Uterus (tissue), 2 donors: ENCODE measurements around the gene MNS1.

Experiments
- POLR2A ChIP-seq, 2 donors: fragments of 450-650 bp; IDR thresholded peaks; one replicate each; pipeline ENCODE4 v1.6.1; 2016; ENCODE audit warnings: antibody characterized with exemption in 2 of 2, mild to moderate bottlenecking in 1 of 2, moderate library complexity in 1 of 2
- TF ChIP-seq, protein P1 (sequence below), 4 experiments: fragments of 200-600 bp in 2 of 4; fragments of 450-650 bp in 2 of 4; sonication (generic) in 2 of 4; IDR thresholded peaks; one replicate each; pipeline ENCODE4 v1.5.1; 2016 to 2019; ENCODE audit warnings: antibody characterized with exemption in 4 of 4, mild to moderate bottlenecking in 2 of 4, moderate library complexity in 1 of 4

GRCh38 chr15:56425976-56426375, 39.0 kb downstream of the MNS1 start:
- TF ChIP-seq, protein P1, sequence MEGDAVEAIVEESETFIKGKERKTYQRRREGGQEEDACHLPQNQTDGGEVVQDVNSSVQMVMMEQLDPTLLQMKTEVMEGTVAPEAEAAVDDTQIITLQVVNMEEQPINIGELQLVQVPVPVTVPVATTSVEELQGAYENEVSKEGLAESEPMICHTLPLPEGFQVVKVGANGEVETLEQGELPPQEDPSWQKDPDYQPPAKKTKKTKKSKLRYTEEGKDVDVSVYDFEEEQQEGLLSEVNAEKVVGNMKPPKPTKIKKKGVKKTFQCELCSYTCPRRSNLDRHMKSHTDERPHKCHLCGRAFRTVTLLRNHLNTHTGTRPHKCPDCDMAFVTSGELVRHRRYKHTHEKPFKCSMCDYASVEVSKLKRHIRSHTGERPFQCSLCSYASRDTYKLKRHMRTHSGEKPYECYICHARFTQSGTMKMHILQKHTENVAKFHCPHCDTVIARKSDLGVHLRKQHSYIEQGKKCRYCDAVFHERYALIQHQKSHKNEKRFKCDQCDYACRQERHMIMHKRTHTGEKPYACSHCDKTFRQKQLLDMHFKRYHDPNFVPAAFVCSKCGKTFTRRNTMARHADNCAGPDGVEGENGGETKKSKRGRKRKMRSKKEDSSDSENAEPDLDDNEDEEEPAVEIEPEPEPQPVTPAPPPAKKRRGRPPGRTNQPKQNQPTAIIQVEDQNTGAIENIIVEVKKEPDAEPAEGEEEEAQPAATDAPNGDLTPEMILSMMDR (IDR thresholded peaks at IDR 0.05) = no peak
- no peak for TF ChIP-seq POLR2A (IDR thresholded peaks at IDR 0.05)
